B cell (primary cell): ENCODE measurements around the gene NFU1.

Experiments used
- EZH2 ChIP-seq: IDR thresholded peaks from 2 replicates; pipeline ENCODE4 v1.6.1; 2012; ENCODE audit warnings: borderline replicate concordance, low read depth, mild to moderate bottlenecking, moderate library complexity, low read length; ENCODE audit not compliant: insufficient read depth, poor library complexity, severe bottlenecking
- TF ChIP-seq, protein P1 (sequence below): fragments of 200-600 bp; IDR thresholded peaks from one replicate; pipeline ENCODE4 v1.8.0; 2022; ENCODE audit warnings: antibody characterized with exemption, mild to moderate bottlenecking

GRCh38 chr2:69461404-69461803 is 24.2 kb upstream of the NFU1 start:
- TF ChIP-seq, protein P1, sequence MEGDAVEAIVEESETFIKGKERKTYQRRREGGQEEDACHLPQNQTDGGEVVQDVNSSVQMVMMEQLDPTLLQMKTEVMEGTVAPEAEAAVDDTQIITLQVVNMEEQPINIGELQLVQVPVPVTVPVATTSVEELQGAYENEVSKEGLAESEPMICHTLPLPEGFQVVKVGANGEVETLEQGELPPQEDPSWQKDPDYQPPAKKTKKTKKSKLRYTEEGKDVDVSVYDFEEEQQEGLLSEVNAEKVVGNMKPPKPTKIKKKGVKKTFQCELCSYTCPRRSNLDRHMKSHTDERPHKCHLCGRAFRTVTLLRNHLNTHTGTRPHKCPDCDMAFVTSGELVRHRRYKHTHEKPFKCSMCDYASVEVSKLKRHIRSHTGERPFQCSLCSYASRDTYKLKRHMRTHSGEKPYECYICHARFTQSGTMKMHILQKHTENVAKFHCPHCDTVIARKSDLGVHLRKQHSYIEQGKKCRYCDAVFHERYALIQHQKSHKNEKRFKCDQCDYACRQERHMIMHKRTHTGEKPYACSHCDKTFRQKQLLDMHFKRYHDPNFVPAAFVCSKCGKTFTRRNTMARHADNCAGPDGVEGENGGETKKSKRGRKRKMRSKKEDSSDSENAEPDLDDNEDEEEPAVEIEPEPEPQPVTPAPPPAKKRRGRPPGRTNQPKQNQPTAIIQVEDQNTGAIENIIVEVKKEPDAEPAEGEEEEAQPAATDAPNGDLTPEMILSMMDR, result no peak
- no peak for TF ChIP-seq EZH2
